Heart left ventricle (tissue), 16 donors: ENCODE measurements around the gene PRR7. TPM values are rescaled to one million over a fixed set of nuclear protein-coding genes. Genes with fewer than 3 reads are reported as not detected.

Experiments
- ATAC-seq, 4 donors: fragments of 200-7000 bp; cut with Tn5 transposase; one replicate each; pipeline ENCODE4 v1.9.1; 2020 to 2022; ENCODE audit warnings: moderate library complexity in 4 of 4, mild to moderate bottlenecking in 3 of 4, moderate number of reproducible peaks in 1 of 4
- DNase-seq, 5 donors: peaks; one replicate each; pipeline ENCODE4 v3.0.0-alpha.2; 2020
- H3K27ac ChIP-seq, 12 donors: fragments of 200-600 bp; sonication (generic) in 4 of 12; one replicate each; pipeline versions ENCODE4 v1.5.0 to v1.8.0; 2016 to 2022; ENCODE audit warnings: mild to moderate bottlenecking in 2 of 12
- H3K27me3 ChIP-seq, 9 donors: fragments of 200-600 bp; sonication (generic) in 2 of 9; one replicate each; pipeline versions ENCODE4 v1.5.1 to v1.8.0; 2016 to 2022; ENCODE audit warnings: mild to moderate bottlenecking in 3 of 9
- H3K36me3 ChIP-seq, 9 donors: fragments of 200-600 bp; sonication (generic) in 2 of 9; one replicate each; pipeline versions ENCODE4 v1.5.0 to v1.8.0; 2018 to 2022; ENCODE audit warnings: mild to moderate bottlenecking in 2 of 9
- H3K4me1 ChIP-seq, 12 donors: fragments of 200-600 bp; sonication (generic) in 4 of 12; one replicate each; pipeline versions ENCODE4 v1.5.0 to v1.8.0; 2016 to 2022; ENCODE audit warnings: mild to moderate bottlenecking in 3 of 12
- H3K4me3 ChIP-seq, 12 donors: fragments of 200-600 bp; sonication (generic) in 4 of 12; one replicate each; pipeline versions ENCODE4 v1.5.0 to v1.8.0; 2017 to 2022; ENCODE audit warnings: mild to moderate bottlenecking in 9 of 12, moderate library complexity in 4 of 12
- H3K9me3 ChIP-seq, 12 donors: fragments of 200-600 bp; sonication (generic) in 4 of 12; one replicate each; pipeline versions ENCODE4 v1.5.0 to v1.8.0; 2016 to 2022; ENCODE audit warnings: mild to moderate bottlenecking in 1 of 12
- CTCF ChIP-seq, 12 donors: fragments of 200-600 bp; sonication (generic) in 4 of 12; IDR thresholded peaks; one replicate each; pipeline versions ENCODE4 v1.5.0 to v1.8.0; 2018 to 2022; ENCODE audit warnings: antibody characterized with exemption in 12 of 12, mild to moderate bottlenecking in 5 of 12
- POLR2A ChIP-seq, 2 donors: fragments of 450-650 bp; IDR thresholded peaks; one replicate each; pipeline ENCODE4 v1.6.1; 2017; ENCODE audit warnings: antibody characterized with exemption in 2 of 2, mild to moderate bottlenecking in 2 of 2, moderate library complexity in 2 of 2
- WGBS, 4 donors: extraction: QIAGEN DNeasy Blood & Tissue Kit in 2 of 4; methylation state at CpG; one replicate each; pipeline versions ENCODE4 v1.1.5 to v1.1.7; 2013 to 2018; 5-methylcytosine and 5-hydroxymethylcytosine counted together
- intact Hi-C, 10 donors: fragments of 100-400 bp; cut with DNase I; formaldehyde crosslinking; loops; one replicate each; pipeline versions ENCODE4 v1.11.1 to v1.14.2; 2022
- polyA plus RNA-seq, 2 donors: library from polyadenylated mRNA; stranded (reverse); fragments of 200-250 nt; gene quantifications; one replicate each; pipeline ENCODE4 v1.2.3, GENCODE V29; 2013
- total RNA-seq, 9 donors: library from RNA; depleted of rRNA in 2 of 9; stranded (reverse); fragments of >200 nt in 2 of 9; fragmentation: NEBNext Ultra II Directional in 3 of 9; extraction: Animal tissue kit (Norgen Biotek cat#: 25700) in 3 of 9; gene quantifications; one replicate each; pipeline versions ENCODE4 v1.1.0 to v1.2.4, GENCODE V29; 2016 to 2023
- donor health status: ischemic (EF 13 %, LVEDD 7.1; RV severe dilation, severe dysfunction).
- donor health status: healthy with polysubstance abuse.
- donor health status: DM: no; HTN: yes; CAD: no.
- donor health status: DM: no; HTN: no; CAD: no.
- donor health status: ischemic (EF 25% LVEDD 6.9; RV normal size, moderate dysfunction).
- donor health status: ischemic (EF 25% LVEDD 5.7; RV mildly dilated, moderate dysfunction).
- donor health status: healthy.
- donor health status: DM: yes; HTN: yes; CAD: no.
- donor health status: ischemic (EF 35%, LVEDD 5.7; RV mildly dilated, moderate dysfunction).
- donor health status: nonischemic (EF 11% LVEDD 7.7; RV severe dilation, severe dysfunction).
- donor health status: DM: yes; HTN: yes; CAD: no.
- donor health status: PGD.
- donor health status: ischemic (EF 29% LVEDD 5.4; RV normal size, mild dysfunction).
- donor health status: nonischemic (EF 23%, LVEDD 6.1; RV moderate dilation, normal function).

PRR7 gene
- total and polyA plus RNA-seq, 11 donors, result 0.82 to 5.0 (median 1.5) TPM

- H3K9me3 ChIP-seq, result no peaks in the 10 kb centered on the region
- ATAC-seq, result peak in 1 of 4 donors; percentile 20
- peaks cover 39 to 75% (median 64%) of the 10 kb centered on the region in 9 donors for H3K27me3 ChIP-seq
- peak in 4 of 5 donors; percentile 31 to 68 (median 40) for DNase-seq
- intact Hi-C loops, result loop anchor here in 4 of 10 donors (1.0 to 10.0 kb wide), 5 partner anchors 50 to 202 kb away; partner anchors contain the start of gene B4GALT7 (in 1 of the 4)
- H3K4me3 ChIP-seq, result peak overlapping the region in 1 of 12 donors; percentile 64
- TF ChIP-seq CTCF (IDR thresholded peaks at IDR 0.05) (peak in 7 of 12 donors; percentile 8 to 34 (median 15)), POLR2A (IDR thresholded peaks at IDR 0.05) (no peak)
- no peak overlapping the region for H3K27ac ChIP-seq
- WGBS, 4 donors, result 5 to 8% (median 6%) methylated on average over 36 to 49 of the region's 49 CpGs
- H3K4me1 ChIP-seq, result peaks cover 8 to 51% (median 32%) of the 10 kb centered on the region in 12 donors
- H3K36me3 ChIP-seq, result no peaks in the 10 kb centered on the region
Measured at GRCh38 chr5:177402271-177403043, 44.2 kb upstream of the PRR7 start.

GRCh38 chr5:177403102-177403791 is 43.4 kb upstream of the PRR7 start:
- H3K9me3 ChIP-seq, result no peaks in the 10 kb centered on the region
- peak in 1 of 5 donors; percentile 69 for DNase-seq
- intact Hi-C loops, result loop anchor here in 3 of 10 donors (2.0 to 10.0 kb wide), 4 partner anchors 49 to 202 kb away; partner anchors contain the start of gene B4GALT7 (in 1 of the 3)
- TF ChIP-seq CTCF (IDR thresholded peaks at IDR 0.05) (no peak), POLR2A (IDR thresholded peaks at IDR 0.05) (no peak)
- peak overlapping the region; percentile 32 to 64 (median 56) for H3K4me3 ChIP-seq
- WGBS, 4 donors, result 2 to 5% (median 3%) methylated on average over 29 to 61 of the region's 61 CpGs
- H3K36me3 ChIP-seq, result no peaks in the 10 kb centered on the region
- H3K4me1 ChIP-seq, result peaks cover 8 to 51% (median 32%) of the 10 kb centered on the region in 12 donors
- H3K27me3 ChIP-seq, result peaks cover 39 to 70% (median 57%) of the 10 kb centered on the region in 9 donors
- H3K27ac ChIP-seq, result no peak overlapping the region
- ATAC-seq, result peak in 2 of 4 donors; percentile 4 to 6

- H3K4me3 ChIP-seq, result peak overlapping the region; percentile 32 to 64 (median 56)
- peak; percentile 85 to 97 (median 94) for ATAC-seq
Measured at GRCh38 chr5:177403792-177404640, 42.6 kb upstream of the PRR7 start.

More at GRCh38 chr5:177403792-177404640, 42.6 kb upstream of the PRR7 start:
- DNase-seq, result peak; percentile 85 to 93 (median 87)
- intact Hi-C loops, result loop anchor here (1.0 to 10.0 kb wide), 7 partner anchors 43 to 201 kb away; partner anchors contain the start of genes B4GALT7 (in 1 of the 10) and PRR7 (in 1 of the 10)
- H3K36me3 ChIP-seq, result no peaks in the 10 kb centered on the region
- peak overlapping the region in 2 of 12 donors; percentile 25 to 35 for H3K27ac ChIP-seq
- 0 to 1% (median 0%) methylated on average over 41 to 93 of the region's 93 CpGs for WGBS, 4 donors
- peaks cover 39 to 63% (median 50%) of the 10 kb centered on the region in 9 donors for H3K27me3 ChIP-seq
- H3K9me3 ChIP-seq, result no peaks in the 10 kb centered on the region
- TF ChIP-seq POLR2A (IDR thresholded peaks at IDR 0.05) (no peak), CTCF (IDR thresholded peaks at IDR 0.05) (peak; percentile 63 to 85 (median 68))
- H3K4me1 ChIP-seq, result peaks cover 8 to 51% (median 32%) of the 10 kb centered on the region in 12 donors
